ENCODE data around the gene CARMIL3.

- no peak for TF ChIP-seq POLR2A (IDR thresholded peaks at IDR 0.05; ENCODE audit: low read depth, low read length)
- TF ChIP-seq POLR2AphosphoS5 (IDR thresholded peaks at IDR 0.05; ENCODE audit: low read depth, low read length), result no peak
- no peak for TF ChIP-seq TAF1 (IDR thresholded peaks at IDR 0.05; ENCODE audit: borderline replicate concordance, low read depth, low read length)
Observed at GRCh38 chr14:24038686-24039085, 13.1 kb upstream of the CARMIL3 start.
